GM12878 (cell line): ENCODE results near the gene GREM1. TPM values are rescaled to one million over a fixed set of nuclear protein-coding genes. Genes with fewer than 3 reads are reported as not detected.
A peak's percentile ranks its signal among the peaks of the same experiment; 100 is the strongest.

Experiments
- ATAC-seq: fragments of 200-7000 bp; cut with Tn5 transposase; 3 replicates; pipeline ENCODE4 v1.9.1; 2020; ENCODE audit warnings: mild to moderate bottlenecking, moderate library complexity
- BruUV-seq: library from RNA; stranded (reverse); fragments of 400-500 nt; replicated peaks from 2 replicates; lab custom pipeline; 2021; lab: Mats Ljungman, UMichigan
- CTCF ChIA-PET: fragments of 300-600 bp; sonication (Branson Sonifier 250); formaldehyde crosslinking; extraction: SDS; loops from one replicate; lab custom pipeline; 2021; ENCODE audit warnings: inconsistent platforms; lab: Yijun Ruan, JAX
- POLR2A ChIA-PET: fragments of 350-600 bp; formaldehyde crosslinking; extraction: SDS; loops from one replicate; lab custom pipeline; 2021; ENCODE audit warnings: inconsistent platforms; lab: Charles Lee
- RAD21 ChIA-PET: fragments of 300-600 bp; sonication (Branson Sonifier 250); formaldehyde crosslinking; loops from one replicate; lab custom pipeline; 2023; ENCODE audit warnings: antibody characterized with exemption; ENCODE audit not compliant: unreplicated experiment; lab: Charles Lee
- SMC1A ChIA-PET: fragments of 300-600 bp; sonication (Branson Sonifier 250); formaldehyde crosslinking; loops from one replicate; lab custom pipeline; 2023; ENCODE audit not compliant: unreplicated experiment, uncharacterized antibody; lab: Charles Lee
- DNase-seq: peaks from one replicate; pipeline ENCODE4 v3.0.0-alpha.2; 2011; ENCODE audit warnings: low read depth, low spot score
- FAIRE-seq: peaks from 3 replicates; lab custom pipeline; 2011; peaks lifted over from hg19 to GRCh38; lab: Jason Lieb, UNC
- H2AFZ ChIP-seq: 2 replicates; pipeline ENCODE4 v1.6.0; 2011; ENCODE audit warnings: low read depth, low read length, control low read depth; ENCODE audit not compliant: control insufficient read depth
- H3K27ac ChIP-seq: 2 replicates; pipeline ENCODE4 v1.5.1; 2011; ENCODE audit warnings: control low read depth; ENCODE audit not compliant: control insufficient read depth, insufficient read depth
- H3K27me3 ChIP-seq, 2 experiments: replicated peaks in 1 of 2; 2 replicates each; pipeline versions ENCODE4 v1.6.0 to v1.6.1; 2011; ENCODE audit warnings: low read length in 1 of 2; ENCODE audit not compliant: control insufficient read depth in 2 of 2, insufficient read depth in 2 of 2
- H3K36me3 ChIP-seq, 2 experiments: 2 replicates each; pipeline ENCODE4 v1.5.1; 2011; ENCODE audit warnings: low read length in 1 of 2; ENCODE audit not compliant: control insufficient read depth in 2 of 2, insufficient read depth in 2 of 2
- H3K4me1 ChIP-seq: 2 replicates; pipeline ENCODE4 v1.6.1; 2011; ENCODE audit warnings: mild to moderate bottlenecking, low read length, moderate library complexity, mixed read lengths; ENCODE audit not compliant: control insufficient read depth, insufficient read depth
- H3K4me2 ChIP-seq: 2 replicates; pipeline ENCODE4 v1.6.0; 2011; ENCODE audit warnings: control low read depth; ENCODE audit not compliant: control insufficient read depth, insufficient read depth
- H3K4me3 ChIP-seq: fragments of 200-600 bp; sonication (generic); 2 replicates; pipeline ENCODE4 v1.5.1; 2016
- H3K79me2 ChIP-seq: 2 replicates; pipeline ENCODE4 v1.6.0; 2011; ENCODE audit warnings: low read length; ENCODE audit not compliant: control insufficient read depth, insufficient read depth
- H3K9ac ChIP-seq: 2 replicates; pipeline ENCODE4 v1.8.0; 2011; ENCODE audit warnings: low read length, control low read depth, mixed read lengths; ENCODE audit not compliant: control insufficient read depth, insufficient read depth
- H3K9me3 ChIP-seq: replicated peaks from 3 replicates; pipeline ENCODE4 v1.5.1; 2011; ENCODE audit warnings: mild to moderate bottlenecking, low read length; ENCODE audit not compliant: control insufficient read depth, insufficient read depth
- H4K20me1 ChIP-seq: 2 replicates; pipeline ENCODE4 v1.6.0; 2011; ENCODE audit not compliant: control insufficient read depth, insufficient read depth
- BACH1 ChIP-seq: fragments of 450-650 bp; IDR thresholded peaks from 2 replicates; pipeline ENCODE4 v1.6.1; 2017; ENCODE audit warnings: mild to moderate bottlenecking, borderline replicate concordance
- FOXM1 ChIP-seq: IDR thresholded peaks from 2 replicates; pipeline ENCODE4 v1.6.1; 2012; ENCODE audit warnings: low read depth, mild to moderate bottlenecking, inconsistent platforms, low read length, moderate library complexity
- IKZF1 ChIP-seq: fragments of 450-650 bp; conservative IDR thresholded peaks from 2 replicates; pipeline ENCODE4 v1.6.1; 2017; ENCODE audit warnings: antibody characterized with exemption, mild to moderate bottlenecking
- JUND ChIP-seq: IDR thresholded peaks from 2 replicates; pipeline ENCODE4 v1.6.1; 2012; ENCODE audit warnings: low read depth, mild to moderate bottlenecking, low read length, improper control_type of control experiment, moderate library complexity
- NBN ChIP-seq: fragments of 450-650 bp; IDR thresholded peaks from 2 replicates; pipeline ENCODE4 v1.6.1; 2016
- NR2F1 ChIP-seq: fragments of 450-650 bp; conservative IDR thresholded peaks from 2 replicates; pipeline ENCODE4 v1.6.1; 2017; ENCODE audit warnings: mild to moderate bottlenecking
- RAD51 ChIP-seq: fragments of 450-650 bp; IDR thresholded peaks from 2 replicates; pipeline ENCODE4 v1.6.1; 2016; ENCODE audit warnings: moderate library complexity, mild to moderate bottlenecking, inconsistent platforms
- SKIL ChIP-seq: fragments of 450-650 bp; IDR thresholded peaks from 2 replicates; pipeline ENCODE4 v1.6.1; 2017; ENCODE audit warnings: mild to moderate bottlenecking, low read depth, inconsistent platforms; ENCODE audit not compliant: poor library complexity, severe bottlenecking
- SMARCA5 ChIP-seq: fragments of 450-650 bp; IDR thresholded peaks from 2 replicates; pipeline ENCODE4 v1.6.1; 2017; ENCODE audit warnings: mild to moderate bottlenecking
- SREBF2 ChIP-seq: IDR thresholded peaks from 2 replicates; pipeline ENCODE4 v1.6.1; 2012; ENCODE audit warnings: mild to moderate bottlenecking, low read length
- TCF7 ChIP-seq: IDR thresholded peaks from 2 replicates; pipeline ENCODE4 v1.6.1; 2014; ENCODE audit warnings: antibody characterized with exemption, borderline replicate concordance
- WRNIP1 ChIP-seq: IDR thresholded peaks from 2 replicates; pipeline ENCODE4 v1.6.1; 2011; ENCODE audit warnings: low read depth, low read length, improper control_type of control experiment, borderline replicate concordance
- ZNF274 ChIP-seq: IDR thresholded peaks from one replicate; pipeline ENCODE4 v1.8.0; 2011; ENCODE audit not compliant: insufficient read length, insufficient read depth
- ZNF622 ChIP-seq: fragments of 450-650 bp; IDR thresholded peaks from 2 replicates; pipeline ENCODE4 v1.6.1; 2017; ENCODE audit warnings: mild to moderate bottlenecking, inconsistent platforms
- ZNF687 ChIP-seq: fragments of 450-650 bp; IDR thresholded peaks from 2 replicates; pipeline ENCODE4 v1.6.1; 2017; ENCODE audit warnings: mild to moderate bottlenecking, moderate library complexity
- WGBS: methylation state at CpG from one replicate; pipeline ENCODE4 v1.1.6; 2016; ENCODE audit warnings: low lambda C conversion rate; ENCODE audit not compliant: insufficient replicate concordance, insufficient coverage; ENCODE audit errors: missing lambda C conversion rate; 5-methylcytosine and 5-hydroxymethylcytosine counted together
- in situ Hi-C: fragments of 300-500 bp; cut with MboI; formaldehyde crosslinking; loops from 9 replicates; pipeline ENCODE4 v1.14.3; 2018; ENCODE audit warnings: mixed read lengths
- intact Hi-C: fragments of 100-400 bp; cut with micrococcal nuclease; formaldehyde crosslinking; loops from one replicate; pipeline ENCODE4 v1.14.2; 2022; ENCODE audit not compliant: unreplicated experiment
- polyA plus RNA-seq, 11 experiments: library from polyadenylated mRNA; depleted of rRNA in 4 of 11; unstranded in 6 of 11; stranded (reverse) in 5 of 11; fragments of >200 nt; fragmentation: Nextera tagmentation in 4 of 11; fragmentation: Illumina TruSeq in 1 of 11; extraction: Ambion mirVana in 4 of 11; extraction: Trizol in 1 of 11; gene quantifications; 1 replicate in 1 of 11; 2 replicates in 10 of 11; pipeline versions ENCODE4 v1.2.1 to v1.2.3, GENCODE V29; 2011 to 2016; ENCODE audit warnings: inconsistent platforms in 2 of 11, missing spikeins in 2 of 11, low read depth in 1 of 11
- total RNA-seq, 4 experiments: library from RNA; depleted of rRNA in 3 of 4; stranded (reverse); fragments of >200 nt in 3 of 4; fragmentation: Illumina TruSeq in 1 of 4; extraction: Trizol in 1 of 4; gene quantifications; 2 replicates each; pipeline versions ENCODE4 v1.2.1 to v1.2.3, GENCODE V29; 2013 to 2021
- TF ChIP-seq, protein P1 (sequence below): fragments of 150-350 bp; IDR thresholded peaks from 2 replicates; pipeline ENCODE4 v1.6.1; 2014; ENCODE audit warnings: mild to moderate bottlenecking, low read depth, low read length

Gene GREM1
- total and polyA plus RNA-seq, 10 of the 15 experiments (the other 5 are each of a cell fraction or from before 2014, with no cell fraction given) = 0.08 to 0.36 (median 0.08) TPM; not detected in 7

DNA sequence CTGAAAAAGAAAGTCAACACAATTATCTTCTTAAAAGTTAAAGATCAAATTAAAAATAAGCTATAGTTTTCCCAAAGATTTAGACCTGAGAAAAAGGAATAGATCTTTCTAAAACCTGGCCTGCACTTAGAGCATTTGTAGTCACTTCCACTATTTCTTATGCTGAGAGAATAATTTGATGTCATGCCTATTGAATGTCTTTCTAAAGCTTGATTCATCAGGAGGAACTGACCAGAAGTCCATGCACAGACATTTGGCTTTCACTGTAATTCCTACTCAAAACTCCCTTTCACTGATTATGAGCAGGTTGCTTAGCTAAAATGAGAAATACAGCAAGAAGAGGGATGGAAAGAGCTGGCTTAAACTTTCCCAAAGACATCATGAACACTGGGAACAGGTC lies 4.3 kb downstream of the GREM1 start (continued):
- TF ChIP-seq ZNF687 = no peak
- TF ChIP-seq JUND = no peak
- no peak for TF ChIP-seq ZNF274
- TF ChIP-seq SMARCA5 = no peak
- TF ChIP-seq TCF7 = no peak
- no peak for TF ChIP-seq BACH1
- no peak for TF ChIP-seq NBN

- Histone ChIP-seq H2AFZ (no peak overlapping the region), H3K27me3 (peaks cover 8 to 12% of the 10 kb centered on the region in 2 experiments), H3K4me3 (no peak overlapping the region), H3K4me2 (peak overlapping the region; percentile 68), H3K9ac (no peak overlapping the region), H3K36me3 (no peaks in the 10 kb centered on the region), H3K79me2 (no peaks in the 10 kb centered on the region), H4K20me1 (no peaks in the 10 kb centered on the region), H3K27ac (no peak overlapping the region), H3K4me1 (peaks cover 18% of the 10 kb centered on the region), H3K9me3 (no peaks in the 10 kb centered on the region)
- FAIRE-seq = peak; percentile 41
- SMC1A ChIA-PET = interaction anchor here (1.6 kb wide), 1 partner anchor 13 kb away, joined by 3 read pairs; no protein-coding TSS in a partner anchor
- ATAC-seq = peak; percentile 97
- 0% methylated on average over 2 of the region's 2 CpGs for WGBS
- intact Hi-C loops (no loop called here), in situ Hi-C loops (no loop called here)
- RAD21 ChIA-PET = no interaction called here
- no TSS peak for BruUV-seq
- POLR2A ChIA-PET = no interaction called here
- peak; percentile 37 for DNase-seq
- CTCF ChIA-PET = interaction anchor here (0.8 to 1.6 kb wide), 4 partner anchors 12 to 61 kb away, joined by 3 to 7 read pairs (median 4); no protein-coding TSS in a partner anchor
- TF ChIP-seq IKZF1 = 0 out of 2 replicates have a peak, but pooled peaks have one; percentile 35
- TF ChIP-seq SKIL = peak; percentile 35
- TF ChIP-seq, protein P1, sequence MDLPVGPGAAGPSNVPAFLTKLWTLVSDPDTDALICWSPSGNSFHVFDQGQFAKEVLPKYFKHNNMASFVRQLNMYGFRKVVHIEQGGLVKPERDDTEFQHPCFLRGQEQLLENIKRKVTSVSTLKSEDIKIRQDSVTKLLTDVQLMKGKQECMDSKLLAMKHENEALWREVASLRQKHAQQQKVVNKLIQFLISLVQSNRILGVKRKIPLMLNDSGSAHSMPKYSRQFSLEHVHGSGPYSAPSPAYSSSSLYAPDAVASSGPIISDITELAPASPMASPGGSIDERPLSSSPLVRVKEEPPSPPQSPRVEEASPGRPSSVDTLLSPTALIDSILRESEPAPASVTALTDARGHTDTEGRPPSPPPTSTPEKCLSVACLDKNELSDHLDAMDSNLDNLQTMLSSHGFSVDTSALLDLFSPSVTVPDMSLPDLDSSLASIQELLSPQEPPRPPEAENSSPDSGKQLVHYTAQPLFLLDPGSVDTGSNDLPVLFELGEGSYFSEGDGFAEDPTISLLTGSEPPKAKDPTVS = no peak
- peak; percentile 25; the same call in 1 of the 2 replicates for TF ChIP-seq FOXM1
- TF ChIP-seq ZNF622 = no peak
- no peak for TF ChIP-seq NR2F1
- no peak for TF ChIP-seq WRNIP1
- no peak for TF ChIP-seq SREBF2
- no peak for TF ChIP-seq RAD51
These were observed 5.6 kb downstream of the GREM1 start for GRCh38 chr15:32723171-32723948.
